Activated CD4-positive, alpha-beta T cell treated with anti-CD3 and anti-CD28 coated beads, Interleukin-2, amount 10 ng/mL, durations not matched to agents 7 days and 5 days (primary cell): Measurements from ENCODE around the gene SELENOW. TPM values are rescaled to one million over a fixed set of nuclear protein-coding genes. Genes with fewer than 3 reads are reported as not detected.

Experiments
- CTCF ChIA-PET: fragments of 350-600 bp; sonication (Branson Sonifier 250); formaldehyde crosslinking; loops from one replicate; lab custom pipeline; 2021; ENCODE audit warnings: antibody characterized with exemption; lab: Charles Lee
- POLR2A ChIA-PET: fragments of 350-600 bp; sonication (Branson Sonifier 250); formaldehyde crosslinking; loops from one replicate; lab custom pipeline; 2021; ENCODE audit warnings: antibody characterized with exemption; lab: Charles Lee
- DNase-seq: peaks from one replicate; pipeline ENCODE4 v3.0.0-alpha.2; 2020
- H3K27ac Mint-ChIP-seq: one replicate; pipeline ENCODE4 v1.8.0; 2021; ENCODE audit warnings: mild to moderate bottlenecking, moderate library complexity, mixed read lengths
- H3K27me3 Mint-ChIP-seq: one replicate; pipeline ENCODE4 v1.8.0; 2021; ENCODE audit warnings: mixed read lengths
- H3K36me3 Mint-ChIP-seq: one replicate; pipeline ENCODE4 v1.8.0; 2021; ENCODE audit warnings: low read depth, mixed read lengths
- H3K4me1 Mint-ChIP-seq: one replicate; pipeline ENCODE4 v1.8.0; 2021; ENCODE audit warnings: mixed read lengths
- H3K4me3 Mint-ChIP-seq: one replicate; pipeline ENCODE4 v1.8.0; 2021; ENCODE audit warnings: mild to moderate bottlenecking, moderate library complexity, mixed read lengths
- H3K9me3 Mint-ChIP-seq: one replicate; pipeline ENCODE4 v1.8.0; 2021; ENCODE audit warnings: mixed read lengths
- total RNA-seq, 2 experiments: library from RNA; stranded (reverse); gene quantifications; one replicate each; pipeline ENCODE4 v1.2.3, GENCODE V29; 2021

Gene SELENOW
- total RNA-seq, 2 experiments from 2014 or later: 118 to 125 TPM

GRCh38 chr19:47749326-47749725 is 29.2 kb upstream of the SELENOW start:
- CTCF ChIA-PET: interaction anchor here (1.1 kb wide), 1 partner anchor 8 kb away, joined by 4 read pairs; no protein-coding TSS in a partner anchor
- no peaks in the 10 kb centered on the region for H3K27me3 Mint-ChIP-seq
- POLR2A ChIA-PET: no interaction called here
- no peak for DNase-seq
- peaks cover 75% of the 10 kb centered on the region for H3K4me1 Mint-ChIP-seq
- peaks cover 50% of the 10 kb centered on the region for H3K36me3 Mint-ChIP-seq
- H3K27ac Mint-ChIP-seq: peak overlapping the region; percentile 16
- H3K4me3 Mint-ChIP-seq: peak overlapping the region; percentile 38
- H3K9me3 Mint-ChIP-seq: no peaks in the 10 kb centered on the region

- Mint-ChIP-seq H3K4me1 (peaks cover 66% of the 10 kb centered on the region), H3K27me3 (no peaks in the 10 kb centered on the region), H3K9me3 (no peaks in the 10 kb centered on the region), H3K4me3 (no peak overlapping the region), H3K36me3 (peaks cover 50% of the 10 kb centered on the region), H3K27ac (no peak overlapping the region)
- POLR2A ChIA-PET: no interaction called here
- CTCF ChIA-PET: interaction anchor here (1.3 kb wide), 1 partner anchor 11 kb away, joined by 3 read pairs; no protein-coding TSS in a partner anchor
- no peak for DNase-seq
Observed at GRCh38 chr19:47750752-47751151, 27.8 kb upstream of the SELENOW start.

GRCh38 chr19:47752440-47753211 is 25.9 kb upstream of the SELENOW start:
- Mint-ChIP-seq H3K27me3 (no peaks in the 10 kb centered on the region), H3K4me3 (peak overlapping the region; percentile 25), H3K9me3 (no peaks in the 10 kb centered on the region), H3K27ac (peak overlapping the region; percentile 82), H3K4me1 (peaks cover 58% of the 10 kb centered on the region), H3K36me3 (peaks cover 56% of the 10 kb centered on the region)
- ChIA-PET CTCF (interaction anchor here (1.3 to 1.5 kb wide), 2 partner anchors 9 to 45 kb away, joined by 4 to 6 read pairs; no protein-coding TSS in a partner anchor), POLR2A (no interaction called here)
- peak; percentile 44 for DNase-seq

- CTCF ChIA-PET: no interaction called here
- Mint-ChIP-seq H3K27me3 (no peaks in the 10 kb centered on the region), H3K36me3 (peaks cover 58% of the 10 kb centered on the region), H3K27ac (no peak overlapping the region), H3K4me3 (no peak overlapping the region), H3K9me3 (no peaks in the 10 kb centered on the region), H3K4me1 (peaks cover 43% of the 10 kb centered on the region)
- POLR2A ChIA-PET: interaction anchor here (0.6 kb wide), 1 partner anchor 9 kb away, joined by 6 read pairs; no protein-coding TSS in a partner anchor
- DNase-seq: no peak
Observed at GRCh38 chr19:47754206-47755064, 24.1 kb upstream of the SELENOW start.

- Mint-ChIP-seq H3K36me3 (peaks cover 55% of the 10 kb centered on the region), H3K27me3 (no peaks in the 10 kb centered on the region), H3K27ac (no peak overlapping the region), H3K9me3 (no peaks in the 10 kb centered on the region), H3K4me3 (no peak overlapping the region), H3K4me1 (peaks cover 35% of the 10 kb centered on the region)
- ChIA-PET POLR2A (no interaction called here), CTCF (no interaction called here)
- no peak for DNase-seq
Observed at GRCh38 chr19:47755065-47755761, 23.3 kb upstream of the SELENOW start.

GRCh38 chr19:47755762-47756626 is 22.5 kb upstream of the SELENOW start:
- H3K27ac Mint-ChIP-seq: no peak overlapping the region
- no peak overlapping the region for H3K4me3 Mint-ChIP-seq
- ChIA-PET CTCF (interaction anchor here (1.4 kb wide), 1 partner anchor 9 kb away, joined by 5 read pairs; no protein-coding TSS in a partner anchor), POLR2A (no interaction called here)
- peaks cover 30% of the 10 kb centered on the region for H3K4me1 Mint-ChIP-seq
- no peaks in the 10 kb centered on the region for H3K9me3 Mint-ChIP-seq
- DNase-seq: no peak
- H3K27me3 Mint-ChIP-seq: no peaks in the 10 kb centered on the region
- H3K36me3 Mint-ChIP-seq: peaks cover 53% of the 10 kb centered on the region

- CTCF ChIA-PET: interaction anchor here (1.4 kb wide), 1 partner anchor 9 kb away, joined by 5 read pairs; no protein-coding TSS in a partner anchor
- peaks cover 24% of the 10 kb centered on the region for H3K4me1 Mint-ChIP-seq
- no peak overlapping the region for H3K4me3 Mint-ChIP-seq
- peaks cover 50% of the 10 kb centered on the region for H3K36me3 Mint-ChIP-seq
- no peak for DNase-seq
- H3K27ac Mint-ChIP-seq: no peak overlapping the region
- no peaks in the 10 kb centered on the region for H3K27me3 Mint-ChIP-seq
- H3K9me3 Mint-ChIP-seq: no peaks in the 10 kb centered on the region
- POLR2A ChIA-PET: no interaction called here
Observed at GRCh38 chr19:47756627-47756929, 21.9 kb upstream of the SELENOW start.

GRCh38 chr19:47756953-47757608 is 21.4 kb upstream of the SELENOW start:
- DNase-seq: no peak
- no peak overlapping the region for H3K4me3 Mint-ChIP-seq
- H3K4me1 Mint-ChIP-seq: peaks cover 21% of the 10 kb centered on the region
- ChIA-PET POLR2A (no interaction called here), CTCF (interaction anchor here (1.2 to 1.8 kb wide), 3 partner anchors 8 to 35 kb away, joined by 3 to 5 read pairs (median 4); no protein-coding TSS in a partner anchor)
- no peaks in the 10 kb centered on the region for H3K27me3 Mint-ChIP-seq
- no peaks in the 10 kb centered on the region for H3K9me3 Mint-ChIP-seq
- H3K27ac Mint-ChIP-seq: no peak overlapping the region
- peaks cover 48% of the 10 kb centered on the region for H3K36me3 Mint-ChIP-seq

- ChIA-PET CTCF (interaction anchor here (0.5 to 1.8 kb wide), 4 partner anchors 8 to 460 kb away, joined by 3 to 5 read pairs (median 4); no protein-coding TSS in a partner anchor), POLR2A (no interaction called here)
- H3K27me3 Mint-ChIP-seq: no peaks in the 10 kb centered on the region
- peaks cover 41% of the 10 kb centered on the region for H3K36me3 Mint-ChIP-seq
- DNase-seq: no peak
- no peak overlapping the region for H3K4me3 Mint-ChIP-seq
- H3K4me1 Mint-ChIP-seq: peaks cover 13% of the 10 kb centered on the region
- no peaks in the 10 kb centered on the region for H3K9me3 Mint-ChIP-seq
- H3K27ac Mint-ChIP-seq: no peak overlapping the region
Observed at GRCh38 chr19:47757617-47758442, 20.7 kb upstream of the SELENOW start.

- DNase-seq: no peak
- CTCF ChIA-PET: interaction anchor here (1.8 kb wide), 1 partner anchor 10 kb away, joined by 4 read pairs; no protein-coding TSS in a partner anchor
- POLR2A ChIA-PET: no interaction called here
- Mint-ChIP-seq H3K36me3 (peaks cover 35% of the 10 kb centered on the region), H3K4me3 (no peak overlapping the region), H3K27ac (no peak overlapping the region), H3K9me3 (no peaks in the 10 kb centered on the region), H3K4me1 (peaks cover 7% of the 10 kb centered on the region), H3K27me3 (no peaks in the 10 kb centered on the region)
Observed at GRCh38 chr19:47758443-47758804, 20.1 kb upstream of the SELENOW start.

GRCh38 chr19:47760632-47760999 is 17.9 kb upstream of the SELENOW start:
- CTCF ChIA-PET: interaction anchor here (1.2 kb wide), 1 partner anchor 16 kb away, joined by 3 read pairs; no protein-coding TSS in a partner anchor
- Mint-ChIP-seq H3K27me3 (no peaks in the 10 kb centered on the region), H3K9me3 (no peaks in the 10 kb centered on the region), H3K27ac (no peak overlapping the region), H3K4me3 (no peak overlapping the region), H3K36me3 (peaks cover 27% of the 10 kb centered on the region), H3K4me1 (peaks cover 3% of the 10 kb centered on the region)
- DNase-seq: no peak
- POLR2A ChIA-PET: no interaction called here
